SH-SY5Y (cell line): Measurements from ENCODE around the gene YTHDF2.

Experiments
- GATA2 ChIP-seq: IDR thresholded peaks from 2 replicates; pipeline ENCODE4 v1.6.1; 2011; ENCODE audit warnings: mild to moderate bottlenecking, low read depth, low read length
- GATA3 ChIP-seq: IDR thresholded peaks from 2 replicates; pipeline ENCODE4 v1.6.1; 2011; ENCODE audit warnings: low read depth, mild to moderate bottlenecking, low read length, moderate library complexity

DNA sequence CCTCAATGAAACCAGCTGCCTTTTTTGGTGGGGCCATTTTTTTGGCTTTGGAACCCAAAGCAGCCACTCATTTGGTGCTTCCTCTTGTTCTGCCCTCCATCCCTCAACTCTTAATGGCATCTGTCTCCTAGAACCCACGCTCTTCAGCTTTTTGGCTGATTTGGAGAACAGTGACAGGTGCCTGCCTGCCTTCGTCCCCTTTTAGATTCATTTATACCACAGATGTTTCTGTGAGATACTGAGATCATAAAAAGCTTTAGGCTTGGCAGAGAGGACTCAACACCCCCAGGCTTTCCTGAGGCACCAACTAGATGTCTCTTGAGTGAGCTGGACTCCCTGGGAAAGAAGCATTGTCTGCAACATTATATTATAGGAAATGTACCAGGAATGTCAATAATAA is 20.4 kb upstream of the YTHDF2 start:
- TF ChIP-seq GATA2 = no peak
- no peak for TF ChIP-seq GATA3
